Upper lobe of left lung (tissue), 4 donors: ENCODE measurements around the gene FAM240A.

Experiments used
- CTCF ChIP-seq, 6 experiments: fragments of 450-650 bp in 4 of 6; fragments of 200-600 bp in 2 of 6; sonication (generic) in 2 of 6; IDR thresholded peaks; one replicate each; pipeline ENCODE4 v1.5.1; 2016 to 2019; ENCODE audit warnings: antibody characterized with exemption in 6 of 6
- EP300 ChIP-seq, 4 donors: sonication (generic); formaldehyde crosslinking; IDR thresholded peaks; one replicate each; pipeline ENCODE4 v1.5.1; 2017; ENCODE audit warnings: antibody characterized with exemption in 4 of 4, control low read depth in 2 of 4
- POLR2A ChIP-seq, 4 donors: fragments of 450-650 bp; IDR thresholded peaks; one replicate each; pipeline ENCODE4 v1.5.1; 2016 to 2017; ENCODE audit warnings: antibody characterized with exemption in 4 of 4, mild to moderate bottlenecking in 2 of 4
- POLR2AphosphoS5 ChIP-seq, 2 donors: sonication (generic); formaldehyde crosslinking; IDR thresholded peaks; one replicate each; pipeline ENCODE4 v1.5.1; 2017; ENCODE audit warnings: antibody characterized with exemption in 2 of 2

- TF ChIP-seq CTCF (IDR thresholded peaks at IDR 0.05) (no peak), EP300 (IDR thresholded peaks at IDR 0.05) (no peak), POLR2AphosphoS5 (IDR thresholded peaks at IDR 0.05) (no peak), POLR2A (IDR thresholded peaks at IDR 0.05) (no peak)
These were observed 38.8 kb downstream of the FAM240A start for GRCh38 chr3:46651084-46651483.
